ENCODE results near the gene FAM9A.

The FAM9A gene

DNA sequence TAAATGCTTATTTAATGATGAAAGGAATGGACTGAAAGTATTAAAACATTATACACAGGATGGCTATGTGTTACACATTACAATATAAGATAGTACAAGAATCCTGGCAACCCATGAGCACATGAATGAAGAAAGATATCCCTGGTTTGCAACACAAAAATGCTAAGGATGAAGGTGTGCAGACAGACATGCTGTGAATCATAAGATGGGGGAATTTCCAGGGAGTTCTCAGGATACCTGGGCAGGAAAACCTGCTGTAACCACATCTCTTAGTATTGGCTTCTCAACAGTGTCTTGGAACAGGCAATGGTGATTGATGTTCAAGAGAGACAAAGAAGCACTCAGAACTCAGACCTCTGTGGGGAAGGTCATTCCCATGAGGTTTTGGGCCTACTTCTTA is 45.4 kb downstream of the FAM9A start:
- TF ChIP-seq, protein P1, sequence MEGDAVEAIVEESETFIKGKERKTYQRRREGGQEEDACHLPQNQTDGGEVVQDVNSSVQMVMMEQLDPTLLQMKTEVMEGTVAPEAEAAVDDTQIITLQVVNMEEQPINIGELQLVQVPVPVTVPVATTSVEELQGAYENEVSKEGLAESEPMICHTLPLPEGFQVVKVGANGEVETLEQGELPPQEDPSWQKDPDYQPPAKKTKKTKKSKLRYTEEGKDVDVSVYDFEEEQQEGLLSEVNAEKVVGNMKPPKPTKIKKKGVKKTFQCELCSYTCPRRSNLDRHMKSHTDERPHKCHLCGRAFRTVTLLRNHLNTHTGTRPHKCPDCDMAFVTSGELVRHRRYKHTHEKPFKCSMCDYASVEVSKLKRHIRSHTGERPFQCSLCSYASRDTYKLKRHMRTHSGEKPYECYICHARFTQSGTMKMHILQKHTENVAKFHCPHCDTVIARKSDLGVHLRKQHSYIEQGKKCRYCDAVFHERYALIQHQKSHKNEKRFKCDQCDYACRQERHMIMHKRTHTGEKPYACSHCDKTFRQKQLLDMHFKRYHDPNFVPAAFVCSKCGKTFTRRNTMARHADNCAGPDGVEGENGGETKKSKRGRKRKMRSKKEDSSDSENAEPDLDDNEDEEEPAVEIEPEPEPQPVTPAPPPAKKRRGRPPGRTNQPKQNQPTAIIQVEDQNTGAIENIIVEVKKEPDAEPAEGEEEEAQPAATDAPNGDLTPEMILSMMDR (IDR thresholded peaks at IDR 0.05), result no peak
- Histone ChIP-seq H3K27me3 (no peaks in the 10 kb centered on the region), H3K4me1 (ENCODE audit: control insufficient read depth in 1 of 2, insufficient read depth in 1 of 2, low read depth in 1 of 2, low read length in 1 of 2) (no peaks in the 10 kb centered on the region), H3K4me3 (ENCODE audit: low read depth in 1 of 2, low read length in 1 of 2) (no peak overlapping the region), H3K9me3 (no peaks in the 10 kb centered on the region), H3K36me3 (no peaks in the 10 kb centered on the region), H3K27ac (no peak overlapping the region)

- TF ChIP-seq, protein P1 (IDR thresholded peaks at IDR 0.05), result no peak
- H3K4me3 ChIP-seq (ENCODE audit: low read depth in 1 of 2, low read length in 1 of 2), result no peak overlapping the region
- H3K4me1 ChIP-seq (ENCODE audit: control insufficient read depth in 1 of 2, insufficient read depth in 1 of 2, low read depth in 1 of 2, low read length in 1 of 2), result no peaks in the 10 kb centered on the region
- H3K27me3 ChIP-seq, result no peaks in the 10 kb centered on the region
- H3K9me3 ChIP-seq, result no peaks in the 10 kb centered on the region
- no peaks in the 10 kb centered on the region for H3K36me3 ChIP-seq
- no peak overlapping the region for H3K27ac ChIP-seq
Measured at GRCh38 chrX:8755116-8755515, 46.1 kb downstream of the FAM9A start.

DNA sequence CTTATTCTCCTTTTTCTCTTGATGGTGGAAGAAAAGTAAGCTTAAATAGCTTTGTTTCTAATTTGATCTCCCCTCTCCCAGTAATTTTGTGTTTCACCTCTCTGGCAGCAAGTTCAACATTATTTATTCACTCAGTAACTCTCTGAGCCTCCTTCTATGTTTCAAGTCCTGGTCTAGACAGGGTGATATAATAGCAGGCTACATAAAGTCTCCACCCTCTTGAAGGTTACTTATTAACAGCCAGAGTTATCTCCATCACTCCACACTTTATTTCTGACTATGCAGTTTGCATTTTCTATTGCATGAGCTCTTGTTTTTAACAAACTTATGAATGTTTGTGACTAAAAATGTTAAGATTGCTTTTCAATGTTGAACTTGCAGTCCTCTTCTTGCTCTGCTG is 51.5 kb downstream of the FAM9A start:
- Histone ChIP-seq H3K4me1 (ENCODE audit: control insufficient read depth in 1 of 2, insufficient read depth in 1 of 2, low read depth in 1 of 2, low read length in 1 of 2) (no peaks in the 10 kb centered on the region), H3K27ac (no peak overlapping the region), H3K36me3 (no peaks in the 10 kb centered on the region), H3K9me3 (no peaks in the 10 kb centered on the region), H3K4me3 (ENCODE audit: low read depth in 1 of 2, low read length in 1 of 2) (no peak overlapping the region), H3K27me3 (no peaks in the 10 kb centered on the region)
- TF ChIP-seq, protein P1 (IDR thresholded peaks at IDR 0.05), result no peak

- Histone ChIP-seq H3K27me3 (no peaks in the 10 kb centered on the region), H3K36me3 (no peaks in the 10 kb centered on the region)
Measured at GRCh38 chrX:8748855-8749254, 52.3 kb downstream of the FAM9A start.

GRCh38 chrX:8743126-8743732 is 58.0 kb downstream of the FAM9A start:
- H3K27ac ChIP-seq, result no peak overlapping the region
- TF ChIP-seq, protein P1 (IDR thresholded peaks at IDR 0.05), result peak; percentile 52
- H3K9me3 ChIP-seq, result no peaks in the 10 kb centered on the region

More at GRCh38 chrX:8748855-8749254, 52.3 kb downstream of the FAM9A start:
- Histone ChIP-seq H3K4me1 (ENCODE audit: control insufficient read depth in 1 of 2, insufficient read depth in 1 of 2, low read depth in 1 of 2, low read length in 1 of 2) (no peaks in the 10 kb centered on the region), H3K9me3 (no peaks in the 10 kb centered on the region), H3K4me3 (ENCODE audit: low read depth in 1 of 2, low read length in 1 of 2) (no peak overlapping the region), H3K27ac (no peak overlapping the region)
- TF ChIP-seq, protein P1 (IDR thresholded peaks at IDR 0.05), result no peak

More at GRCh38 chrX:8743126-8743732, 58.0 kb downstream of the FAM9A start:
- Histone ChIP-seq H3K4me3 (ENCODE audit: low read depth in 1 of 2, low read length in 1 of 2) (no peak overlapping the region), H3K4me1 (ENCODE audit: control insufficient read depth in 1 of 2, insufficient read depth in 1 of 2, low read depth in 1 of 2, low read length in 1 of 2) (no peaks in the 10 kb centered on the region), H3K36me3 (no peaks in the 10 kb centered on the region), H3K27me3 (no peaks in the 10 kb centered on the region)

All from neutrophil (primary cell).